Measurements from ENCODE around the gene TRIM54. TPM values are rescaled to one million over a fixed set of nuclear protein-coding genes. Genes with fewer than 3 reads are reported as not detected.
"Not testable (repeated sequence)": the region's sequence is repeated elsewhere in the genome, so short reads cannot be mapped to it uniquely, and the experiment has no call there.

TRIM54 gene
- total and polyA plus RNA-seq, 3 donors from 2014 or later, result 28.3 to 46.8 (median 38.5) TPM

GRCh38 chr2:27297195-27297594, 15.0 kb downstream of the TRIM54 start:
- intact Hi-C loops (cut with DNase I; ENCODE audit: low total_unique reads), result no loop called here
- TF ChIP-seq CTCF (IDR thresholded peaks at IDR 0.05), result no peak
- TF ChIP-seq POLR2A (IDR thresholded peaks at IDR 0.05), result no peak
- no peak overlapping the region for H3K27ac ChIP-seq
- WGBS, 2 donors, result 89 to 90% methylated on average over 3 of the region's 3 CpGs
- H3K36me3 ChIP-seq (ENCODE audit: low read depth, missing control alignments), result no peaks in the 10 kb centered on the region
- H3K9me3 ChIP-seq, result no peaks in the 10 kb centered on the region
- no peaks in the 10 kb centered on the region for H3K27me3 ChIP-seq
- H3K4me1 ChIP-seq, result no peaks in the 10 kb centered on the region
- no peak for DNase-seq
- H3K4me3 ChIP-seq, result no peak overlapping the region

DNA sequence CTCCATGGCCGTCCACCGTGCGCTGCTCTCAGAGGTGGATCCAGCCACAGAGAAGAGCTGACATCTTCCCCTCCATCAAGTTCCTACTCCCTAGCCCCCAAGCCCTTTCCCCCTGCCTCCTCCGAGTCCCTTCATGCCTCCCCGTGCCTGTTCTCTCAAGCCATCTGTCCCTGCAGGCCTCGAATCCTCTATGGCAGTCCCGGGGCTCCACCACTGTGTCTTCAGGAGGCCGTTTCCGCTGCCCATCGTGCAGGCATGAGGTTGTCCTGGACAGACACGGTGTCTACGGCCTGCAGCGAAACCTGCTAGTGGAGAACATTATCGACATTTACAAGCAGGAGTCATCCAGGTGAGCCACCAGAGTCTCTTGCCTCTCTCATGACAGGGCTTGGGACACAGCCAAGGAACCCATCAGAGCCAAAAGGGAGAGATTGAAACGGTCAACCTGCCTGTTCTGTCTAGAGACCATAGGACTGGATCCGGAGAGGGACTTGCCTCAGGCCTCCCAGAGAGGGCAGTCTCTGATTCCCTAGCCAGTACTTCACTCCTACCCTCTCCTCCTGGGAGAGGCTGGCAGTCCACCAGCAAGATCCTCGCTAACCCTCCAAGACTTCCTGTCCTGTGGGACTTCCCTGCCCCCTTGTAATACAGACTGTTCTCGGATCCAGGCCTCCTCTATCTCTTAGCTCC, 16.3 kb downstream of the TRIM54 start:
- TF ChIP-seq CTCF (IDR thresholded peaks at IDR 0.05) (no peak), POLR2A (IDR thresholded peaks at IDR 0.05) (no peak)
- H3K4me3 ChIP-seq, result no peak overlapping the region
- intact Hi-C loops (cut with DNase I; ENCODE audit: low total_unique reads), result no loop called here
- no peaks in the 10 kb centered on the region for H3K36me3 ChIP-seq (ENCODE audit: low read depth, missing control alignments)
- DNase-seq, result no peak
- H3K9me3 ChIP-seq, result no peaks in the 10 kb centered on the region
- no peaks in the 10 kb centered on the region for H3K27me3 ChIP-seq
- H3K27ac ChIP-seq, result no peak overlapping the region
- 84 to 88% methylated on average over 14 to 18 of the region's 18 CpGs for WGBS, 2 donors
- H3K4me1 ChIP-seq, result no peaks in the 10 kb centered on the region

- H3K27ac ChIP-seq; H3K9me3 ChIP-seq; DNase-seq; H3K27me3 ChIP-seq; H3K36me3 ChIP-seq (ENCODE audit: low read depth, missing control alignments); H3K4me3 ChIP-seq; H3K4me1 ChIP-seq: not testable (repeated sequence)
- intact Hi-C loops (cut with DNase I; ENCODE audit: low total_unique reads), result loop anchor here (10.0 kb wide), 1 partner anchor 206 kb away; no protein-coding TSS in a partner anchor
- 89 to 94% methylated on average over 4 of the region's 4 CpGs for WGBS, 2 donors
These were observed 18.4 kb downstream of the TRIM54 start for GRCh38 chr2:27300606-27301005.

- Histone ChIP-seq H3K36me3 (ENCODE audit: low read depth, missing control alignments) (no peaks in the 10 kb centered on the region), H3K9me3 (no peaks in the 10 kb centered on the region), H3K27ac (no peak overlapping the region), H3K4me3 (no peak overlapping the region), H3K4me1 (no peaks in the 10 kb centered on the region), H3K27me3 (no peaks in the 10 kb centered on the region)
- TF ChIP-seq POLR2A (IDR thresholded peaks at IDR 0.05) (no peak), CTCF (IDR thresholded peaks at IDR 0.05) (peak; percentile 89 to 95 (median 90))
- 19 to 34% methylated on average over 23 to 25 of the region's 25 CpGs for WGBS, 2 donors
- intact Hi-C loops (cut with DNase I; ENCODE audit: low total_unique reads), result loop anchor here (10.0 kb wide), 1 partner anchor 209 kb away; no protein-coding TSS in a partner anchor
- peak; percentile 69 for DNase-seq
These were observed 21.1 kb downstream of the TRIM54 start for GRCh38 chr2:27303093-27304025.
